Ammon's horn (tissue), 1 donor: ENCODE results near the gene MYCBP.
A peak's percentile ranks its signal among the peaks of the same experiment; 100 is the strongest.

Source experiments
- DNase-seq: peaks from one replicate; pipeline ENCODE4 v3.0.0-alpha.2; 2016; ENCODE audit warnings: low spot score

The MYCBP gene

DNA sequence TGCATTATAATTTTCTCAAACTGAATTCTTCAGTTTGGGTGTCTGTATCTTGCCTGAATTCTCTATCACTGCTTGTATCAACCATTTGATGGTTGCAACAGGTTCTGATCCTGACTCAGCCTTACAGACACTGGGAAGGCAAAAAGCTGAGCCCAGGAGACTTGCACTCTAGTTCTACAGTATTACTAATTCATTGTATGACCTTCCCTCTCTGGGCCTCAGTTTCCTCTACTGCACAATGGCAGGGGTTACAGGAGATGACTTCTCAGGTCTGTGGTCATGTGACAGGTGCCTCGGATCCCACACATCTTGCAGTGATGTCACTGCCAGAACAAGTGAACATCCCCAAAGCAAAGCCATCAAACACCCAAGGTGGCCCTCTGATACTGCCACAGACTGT, 52.3 kb downstream of the MYCBP start:
- DNase-seq, result no peak

DNA sequence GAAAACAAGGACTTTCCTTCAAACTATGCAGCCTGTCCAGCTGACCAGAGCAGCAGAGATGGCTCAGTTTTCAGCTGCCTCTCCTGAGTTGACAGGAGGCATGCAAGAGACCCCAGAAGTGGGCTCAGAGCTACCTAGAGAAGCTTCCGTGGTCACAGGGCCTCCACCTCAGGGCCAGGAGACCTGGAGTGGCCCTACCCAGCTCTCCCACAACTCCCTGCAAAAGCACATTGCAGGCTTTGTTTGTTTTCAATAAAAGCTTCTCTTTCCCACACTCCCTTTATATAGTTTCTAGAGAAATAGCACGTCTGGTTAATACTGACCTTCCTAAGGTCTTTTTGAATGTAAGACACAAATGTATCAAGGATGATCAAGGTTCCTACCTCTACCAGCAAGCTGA, 53.6 kb downstream of the MYCBP start:
- DNase-seq, result no peak

DNA sequence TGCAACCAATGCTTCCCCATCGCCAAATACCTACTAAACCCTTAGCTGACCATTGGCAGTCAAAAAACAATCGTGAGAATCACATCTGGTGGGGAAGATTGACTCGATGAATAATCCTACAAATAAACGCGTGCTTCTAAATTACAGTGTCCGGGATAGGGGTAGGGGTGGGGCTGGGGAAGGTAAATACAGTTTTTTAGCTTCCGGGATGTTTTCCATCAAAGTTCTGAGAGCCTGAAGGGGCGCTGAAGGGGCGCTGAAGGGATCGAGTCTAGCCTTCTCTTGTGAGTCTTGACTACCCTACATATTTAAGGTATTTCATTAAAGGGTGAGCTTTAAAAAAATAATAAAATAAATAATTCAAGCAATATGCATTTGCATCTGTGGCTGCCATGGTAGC, 54.1 kb downstream of the MYCBP start:
- DNase-seq, result no peak

DNA sequence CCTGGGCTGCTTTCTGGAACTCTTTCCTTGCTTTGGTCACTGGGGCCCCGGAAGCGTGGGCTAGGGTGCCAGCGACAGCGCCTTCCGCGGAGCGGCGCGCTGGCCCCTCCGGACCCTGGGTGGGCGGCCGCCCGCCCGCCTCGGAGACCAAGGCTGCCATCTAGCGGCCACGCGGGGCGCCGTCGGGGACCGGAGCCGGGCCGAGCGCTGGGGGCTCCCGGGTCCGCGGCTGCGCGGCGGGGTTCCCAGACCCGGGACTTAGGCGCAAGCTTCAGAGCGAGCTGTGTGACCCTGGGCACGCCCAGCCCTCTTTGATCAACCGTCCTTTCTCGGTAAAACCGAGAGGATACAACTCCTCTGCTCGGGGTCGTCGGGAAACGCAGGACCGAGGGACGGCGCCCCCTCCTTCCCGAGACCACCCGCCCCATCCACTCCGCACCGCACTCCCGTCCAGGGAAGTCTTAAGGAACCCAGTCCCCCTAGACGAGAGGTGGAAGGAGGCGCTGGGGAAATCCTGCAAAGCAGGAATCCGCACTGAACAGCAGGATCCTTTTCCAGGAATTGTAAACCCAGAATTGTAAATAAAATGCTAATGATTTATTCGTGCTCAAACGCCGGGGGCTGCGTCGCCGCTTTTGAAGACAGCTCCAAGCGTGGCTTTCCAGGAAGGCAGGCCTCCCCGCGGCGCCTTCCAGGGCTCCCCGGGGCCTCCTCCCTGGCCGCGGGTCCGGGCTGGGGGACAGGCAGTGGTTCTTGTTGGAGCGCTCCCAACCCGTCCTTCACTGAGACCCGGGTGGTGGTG, 54.8 kb downstream of the MYCBP start:
- no peak for DNase-seq

DNA sequence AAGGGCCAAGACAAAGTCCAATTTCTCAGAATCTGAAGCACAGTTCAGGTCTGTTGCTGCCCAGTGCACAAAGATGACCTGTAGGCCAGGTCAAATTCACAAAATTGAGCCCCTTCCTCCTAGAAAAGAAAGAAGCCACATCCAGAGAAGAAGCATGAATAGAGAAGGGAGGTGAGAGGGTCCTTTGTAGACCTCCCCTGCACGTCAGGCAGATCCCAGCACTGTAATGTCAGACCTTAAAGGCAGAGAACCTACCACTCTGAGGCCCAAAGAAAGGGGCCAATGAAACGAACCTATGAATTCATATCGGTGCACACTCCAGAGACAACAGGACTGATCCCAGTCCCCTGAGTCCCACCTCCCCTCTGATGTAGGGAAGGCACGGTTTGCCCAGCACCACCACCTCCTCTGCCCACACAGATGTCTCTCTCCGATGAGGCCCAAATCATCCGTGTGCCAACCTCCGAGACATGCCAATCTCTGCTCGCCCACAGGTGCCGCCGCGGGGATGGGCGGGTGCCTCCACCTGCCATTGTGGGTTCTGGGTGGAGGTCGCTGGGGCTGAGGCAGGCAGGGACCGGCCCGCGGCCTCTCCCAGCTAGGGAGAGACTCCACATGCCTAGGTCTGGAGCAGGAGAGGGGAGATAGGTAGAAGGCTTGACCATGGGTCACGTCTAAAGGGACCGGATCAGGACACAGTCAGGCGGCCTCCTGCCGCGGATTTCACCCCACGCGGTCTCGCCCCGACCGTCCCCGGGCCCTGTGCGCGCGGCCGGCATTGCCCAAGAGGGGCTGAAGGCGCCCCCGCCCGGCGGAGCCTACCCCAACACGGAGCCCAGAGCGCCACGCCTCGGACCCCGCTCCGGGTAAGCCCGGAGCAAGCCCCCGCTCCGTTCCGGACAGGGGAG, 55.6 kb downstream of the MYCBP start:
- no peak for DNase-seq

DNA sequence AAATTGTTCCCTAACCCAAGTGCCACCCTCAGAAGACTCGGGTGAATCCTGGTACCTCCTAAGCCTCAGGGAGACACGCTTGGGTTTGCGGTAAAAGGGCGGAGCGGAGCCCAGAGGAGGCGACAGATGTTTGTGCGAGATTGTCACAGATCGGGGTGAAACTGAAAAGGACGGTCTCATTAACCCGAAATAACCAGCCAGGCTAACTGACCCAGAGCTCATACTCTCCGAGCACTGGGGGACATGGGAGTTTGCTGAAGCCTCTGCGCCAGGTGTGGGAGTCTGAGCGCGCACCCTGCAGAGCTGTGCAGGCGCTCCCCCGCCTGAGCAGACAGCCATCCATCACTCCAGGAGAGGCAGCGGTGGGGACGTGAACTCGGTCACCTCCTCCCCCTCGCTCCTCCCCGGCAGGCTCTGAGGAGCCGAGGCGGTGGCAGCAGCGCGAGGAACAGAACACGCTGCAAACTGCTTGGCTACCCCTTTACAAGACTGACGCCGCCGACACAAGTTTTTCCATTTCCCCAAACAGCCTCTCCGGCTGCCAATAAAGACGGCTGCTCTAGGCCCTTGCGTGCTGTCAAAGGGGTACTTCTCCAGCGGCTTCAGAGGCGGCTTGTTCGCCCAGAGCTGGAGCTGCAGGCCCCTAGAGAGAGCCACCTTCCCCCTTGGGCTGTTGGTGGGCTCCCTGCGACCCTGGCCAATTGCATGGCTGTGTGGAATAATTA, 57.1 kb downstream of the MYCBP start:
- DNase-seq, result peak; percentile 20

DNA sequence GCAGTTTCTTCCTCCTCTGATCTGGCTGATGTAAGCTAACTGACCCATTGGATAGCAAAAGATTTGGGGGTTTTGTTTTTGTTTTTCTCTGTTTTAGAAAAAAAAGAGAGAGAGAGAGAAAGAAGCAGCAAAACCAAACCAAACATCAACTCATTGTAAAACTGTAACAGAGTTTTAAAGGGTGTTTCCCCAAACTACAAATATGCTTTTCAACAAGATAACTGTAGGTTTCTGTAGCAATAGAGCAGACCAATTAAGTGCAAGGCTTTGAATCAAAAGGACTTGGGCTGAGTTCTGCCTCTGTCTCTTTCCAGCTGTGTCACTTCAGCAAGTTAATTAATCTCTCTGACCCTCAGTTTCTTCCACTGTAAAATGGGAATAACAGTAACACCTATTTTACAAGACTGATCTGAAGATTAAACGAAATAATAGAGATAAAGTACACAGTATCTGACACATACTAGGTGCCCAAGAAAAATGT, 58.1 kb downstream of the MYCBP start:
- no peak for DNase-seq

DNA sequence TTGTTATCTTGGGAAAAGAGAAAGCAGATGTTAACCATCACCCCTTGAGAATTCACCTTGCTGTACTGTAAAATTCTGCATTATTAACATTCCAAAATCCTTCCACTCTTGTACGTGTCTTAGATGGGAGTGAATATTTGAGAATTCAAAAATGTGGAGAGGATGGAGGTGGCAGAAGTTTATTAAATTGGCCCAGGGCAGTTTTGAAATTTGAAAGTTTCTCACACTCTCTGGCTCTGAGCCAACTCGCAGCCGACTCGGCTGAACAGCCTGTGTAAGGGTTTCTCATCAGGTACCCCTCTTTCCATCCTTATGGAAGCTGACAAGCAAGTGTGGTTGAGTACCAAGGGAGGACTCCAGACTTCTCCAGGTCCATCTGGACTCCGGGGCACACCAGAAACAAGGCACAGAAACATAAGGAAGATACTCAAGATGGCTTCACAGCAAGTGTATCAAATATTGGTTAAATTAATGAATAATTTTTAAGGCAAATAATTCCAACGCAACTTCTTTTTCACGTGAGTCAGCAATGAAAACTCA, 58.6 kb downstream of the MYCBP start:
- DNase-seq, result no peak

DNA sequence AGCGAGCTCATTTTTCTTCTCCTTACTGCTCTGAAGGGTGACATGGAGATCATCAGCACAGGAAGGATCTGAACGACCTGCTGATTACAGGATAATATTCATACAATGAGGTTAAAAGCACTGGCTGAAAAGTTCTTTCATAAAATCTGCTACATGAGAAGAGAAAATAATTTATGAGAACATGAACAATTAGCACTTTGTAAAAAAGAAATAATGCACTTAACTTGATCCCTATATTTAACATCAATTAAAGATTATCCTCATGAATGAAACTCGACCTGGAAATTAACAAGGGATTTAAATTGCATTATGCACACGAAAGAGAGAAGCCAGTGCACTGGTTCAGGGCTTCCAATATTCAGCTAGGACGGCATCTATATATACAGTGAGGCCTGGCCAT, 60.2 kb downstream of the MYCBP start:
- DNase-seq, result no peak
